Effector CD4-positive, alpha-beta T cell (primary cell): ENCODE results near the gene NCK1.
"Not testable (repeated sequence)": the region's sequence is repeated elsewhere in the genome, so short reads cannot be mapped to it uniquely, and the experiment has no call there.

Experiments
- DNase-seq: peaks from one replicate; pipeline ENCODE4 v3.0.0-alpha.2; 2020

Gene NCK1

DNA sequence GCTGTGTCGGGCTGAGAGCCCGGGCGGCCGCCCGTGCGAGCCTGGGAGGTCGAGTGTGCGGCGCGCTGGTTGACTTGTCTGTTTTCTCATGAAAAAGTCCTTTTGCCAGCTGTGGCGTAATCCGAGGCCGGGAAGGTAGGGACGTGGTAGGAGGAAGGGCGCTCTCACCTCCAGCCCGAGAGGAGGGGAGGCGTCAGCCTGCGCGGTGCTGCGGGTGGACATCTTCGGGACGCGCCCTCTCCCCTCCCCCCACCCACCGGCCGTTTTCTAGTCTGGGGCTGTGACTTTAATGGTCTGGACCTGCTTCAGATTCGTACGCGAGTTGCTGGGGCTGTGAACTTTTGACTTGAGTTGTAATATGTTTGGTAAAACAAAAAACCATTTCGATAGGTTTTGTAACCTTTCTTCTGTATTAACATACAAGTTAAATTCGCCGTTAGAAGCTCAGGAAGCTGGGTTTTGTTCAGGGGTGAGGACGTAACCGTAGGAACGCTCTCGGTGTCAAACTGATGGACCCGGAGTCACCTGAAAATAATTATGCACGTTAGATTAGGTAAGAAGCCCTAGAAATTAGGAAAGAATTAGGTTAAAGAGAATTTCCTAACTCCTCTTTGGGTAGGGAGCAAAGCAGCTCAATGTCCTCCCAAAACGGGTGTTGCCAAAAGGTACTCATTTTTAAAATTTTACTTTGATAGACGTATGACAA, 762 bp downstream of the NCK1 start:
- DNase-seq: peak; percentile 11

DNA sequence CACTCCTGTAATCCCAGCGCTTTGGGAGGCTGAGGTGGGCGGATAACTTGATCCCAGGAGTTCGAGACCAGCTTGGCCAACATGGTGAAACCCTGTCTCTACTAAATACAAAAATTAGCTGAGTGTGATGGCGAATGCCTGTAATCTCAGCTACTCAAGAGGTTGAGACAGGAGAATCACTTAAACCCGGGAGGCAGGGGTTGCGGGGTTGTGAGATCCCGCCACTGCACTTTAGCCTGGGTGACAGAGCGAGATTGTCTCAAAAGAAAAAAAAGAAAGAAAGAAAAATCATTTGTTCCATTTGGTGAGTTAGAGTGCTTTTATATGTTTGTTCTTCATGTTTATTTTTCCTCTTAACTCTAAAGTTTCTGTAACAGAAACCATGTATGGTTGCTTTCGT, 7.3 kb downstream of the NCK1 start:
- DNase-seq: no peak

DNA sequence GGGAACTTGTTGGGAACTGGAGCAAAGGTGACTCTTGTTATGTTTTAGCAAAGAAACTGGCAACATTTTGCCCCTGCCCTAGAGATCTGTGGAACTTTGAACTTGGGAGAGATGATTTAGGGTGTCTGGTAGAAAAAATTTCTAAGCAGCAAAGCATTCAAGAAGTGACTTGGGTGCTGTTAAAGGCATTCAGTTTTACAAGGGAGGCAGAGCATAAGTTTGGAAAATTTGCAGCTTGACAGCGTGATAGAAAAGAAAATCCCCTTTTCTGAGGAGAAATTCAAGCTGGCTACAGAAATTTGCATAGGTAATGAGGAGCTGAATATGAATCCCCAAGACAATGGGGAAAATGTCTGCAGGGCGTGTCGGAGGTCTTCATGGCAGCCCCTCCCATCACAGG, 10.2 kb downstream of the NCK1 start:
- DNase-seq: not testable (repeated sequence)

DNA sequence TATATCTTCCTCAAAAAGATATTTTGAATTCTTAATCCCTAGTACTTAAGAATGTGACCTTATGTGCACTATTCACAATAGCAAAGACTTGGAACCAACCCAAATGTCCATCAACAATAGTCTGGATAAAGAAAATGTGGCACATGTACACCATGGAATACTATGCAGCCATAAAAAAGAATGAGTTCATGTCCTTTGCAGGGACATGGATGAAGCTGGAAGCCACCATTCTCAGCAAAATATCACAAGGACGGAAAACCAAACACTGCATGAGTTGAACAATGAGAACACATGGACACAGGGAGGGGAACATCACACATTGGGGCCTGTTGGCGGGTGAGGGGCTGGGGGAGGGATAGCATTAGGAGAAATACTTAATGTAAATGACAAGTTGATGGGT, 17.5 kb downstream of the NCK1 start:
- DNase-seq: not testable (repeated sequence)

DNA sequence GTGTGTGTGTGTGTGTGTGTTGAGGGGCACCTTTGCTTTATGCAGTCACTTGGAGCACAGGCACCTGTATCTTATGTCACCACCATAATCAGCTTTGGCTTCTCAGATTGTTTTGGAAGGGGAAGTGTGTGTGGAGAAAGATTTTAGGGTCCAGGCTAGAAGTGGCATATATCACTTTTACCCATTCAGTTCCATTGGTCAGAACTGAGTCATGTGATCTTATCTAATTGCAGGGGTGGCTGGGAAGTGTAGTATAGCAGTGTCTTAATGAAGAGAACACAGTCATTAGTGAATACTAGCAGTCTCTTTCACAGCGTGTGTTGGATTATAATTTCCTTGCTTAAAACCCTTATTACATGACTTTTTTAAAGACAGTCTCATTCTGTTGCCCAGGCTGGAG, 20.6 kb downstream of the NCK1 start:
- DNase-seq: no peak

DNA sequence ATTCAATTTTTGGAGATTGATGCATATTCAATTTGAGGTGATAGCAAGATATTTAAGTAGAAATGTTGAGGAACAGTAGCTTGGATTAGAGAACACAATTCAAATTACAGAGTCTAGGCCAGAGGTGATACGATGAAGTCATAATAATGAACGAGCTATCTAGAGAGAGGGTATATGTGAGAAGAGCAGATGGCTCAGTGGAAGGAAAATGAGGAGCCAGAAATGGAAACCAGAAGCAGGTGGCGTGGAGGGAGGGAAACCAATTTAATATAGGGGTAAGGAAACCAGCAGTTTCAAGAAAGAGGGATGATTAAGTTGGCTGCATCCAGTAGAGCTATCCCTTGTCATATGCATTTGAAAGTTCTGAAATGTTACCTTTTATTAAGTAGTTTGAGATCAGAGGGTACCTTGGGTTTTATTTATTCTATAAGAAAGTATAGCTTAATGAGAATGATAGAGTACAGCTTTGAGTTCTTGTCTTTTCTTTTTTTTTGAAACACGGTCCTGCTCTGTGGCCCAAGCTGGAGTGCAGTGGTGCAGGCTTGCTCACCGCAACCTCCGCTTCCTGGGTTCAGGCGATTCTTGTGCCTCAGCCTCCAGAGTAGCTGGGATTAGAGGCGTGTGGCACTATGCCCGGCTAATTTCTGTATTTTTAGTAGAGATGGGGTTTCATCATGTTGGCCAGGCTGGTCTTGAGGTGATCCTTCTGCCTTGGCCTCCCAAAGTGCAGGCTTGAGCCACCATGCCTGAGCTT, 22.1 kb downstream of the NCK1 start:
- no peak for DNase-seq

DNA sequence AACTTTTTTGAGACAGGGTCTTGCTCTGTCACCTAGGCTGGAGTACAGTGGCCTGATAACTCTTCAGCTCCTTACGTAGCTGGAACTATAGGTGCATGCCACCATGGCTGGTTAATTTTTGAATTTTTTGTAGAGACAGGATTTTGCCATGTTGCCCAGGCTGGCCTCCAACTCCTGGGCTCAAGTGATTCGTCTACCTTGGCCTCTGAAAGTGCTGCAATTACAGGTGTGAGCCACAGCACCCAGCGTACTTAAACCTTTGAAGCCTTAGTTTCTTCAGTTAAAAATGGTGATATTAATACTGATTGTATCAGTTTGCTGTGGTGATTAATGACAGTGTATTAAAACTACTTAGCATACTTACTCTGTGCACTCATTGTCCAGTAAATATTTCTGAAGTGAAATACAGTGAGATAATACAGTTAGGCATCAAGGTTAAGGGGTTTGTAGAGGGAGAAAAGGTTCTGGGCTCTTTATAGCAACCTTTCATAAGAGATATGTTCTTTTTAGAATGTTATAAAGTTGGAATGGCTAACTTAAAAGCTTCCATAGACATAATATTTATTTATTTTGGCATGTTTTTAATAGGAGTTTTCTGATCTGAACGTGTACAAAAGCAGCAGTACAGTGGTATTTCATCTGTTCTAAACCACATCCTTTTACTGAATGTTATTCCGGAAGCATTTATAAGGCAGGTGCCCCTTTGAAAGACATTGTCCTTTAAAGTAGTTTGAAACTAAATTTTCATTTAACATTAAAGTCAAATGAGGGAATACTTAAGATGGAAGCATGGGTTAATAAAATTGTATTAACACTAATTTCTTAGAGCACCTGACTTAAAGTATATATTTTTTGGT, 23.6 kb downstream of the NCK1 start:
- DNase-seq: no peak

DNA sequence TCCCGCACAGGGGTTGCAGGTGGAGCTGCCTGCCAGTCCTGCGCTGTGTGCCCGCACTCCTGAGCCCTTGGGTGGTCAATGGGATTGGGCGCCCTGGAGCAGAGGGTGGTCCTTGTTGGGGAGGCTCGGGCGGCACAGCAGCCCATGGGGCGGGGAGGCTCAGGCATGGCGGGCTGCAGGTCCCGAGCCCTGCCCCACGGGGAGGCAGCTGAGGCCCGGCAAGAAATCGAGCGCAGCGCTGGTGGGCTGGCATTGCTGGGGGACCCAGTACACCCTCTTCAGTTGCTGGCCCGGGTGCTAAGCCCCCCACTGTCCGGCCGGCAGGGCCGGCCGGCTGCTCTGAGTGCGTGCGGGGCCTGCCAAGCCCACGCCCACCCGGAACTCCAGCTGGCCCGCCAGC, 27.9 kb downstream of the NCK1 start:
- no peak for DNase-seq

DNA sequence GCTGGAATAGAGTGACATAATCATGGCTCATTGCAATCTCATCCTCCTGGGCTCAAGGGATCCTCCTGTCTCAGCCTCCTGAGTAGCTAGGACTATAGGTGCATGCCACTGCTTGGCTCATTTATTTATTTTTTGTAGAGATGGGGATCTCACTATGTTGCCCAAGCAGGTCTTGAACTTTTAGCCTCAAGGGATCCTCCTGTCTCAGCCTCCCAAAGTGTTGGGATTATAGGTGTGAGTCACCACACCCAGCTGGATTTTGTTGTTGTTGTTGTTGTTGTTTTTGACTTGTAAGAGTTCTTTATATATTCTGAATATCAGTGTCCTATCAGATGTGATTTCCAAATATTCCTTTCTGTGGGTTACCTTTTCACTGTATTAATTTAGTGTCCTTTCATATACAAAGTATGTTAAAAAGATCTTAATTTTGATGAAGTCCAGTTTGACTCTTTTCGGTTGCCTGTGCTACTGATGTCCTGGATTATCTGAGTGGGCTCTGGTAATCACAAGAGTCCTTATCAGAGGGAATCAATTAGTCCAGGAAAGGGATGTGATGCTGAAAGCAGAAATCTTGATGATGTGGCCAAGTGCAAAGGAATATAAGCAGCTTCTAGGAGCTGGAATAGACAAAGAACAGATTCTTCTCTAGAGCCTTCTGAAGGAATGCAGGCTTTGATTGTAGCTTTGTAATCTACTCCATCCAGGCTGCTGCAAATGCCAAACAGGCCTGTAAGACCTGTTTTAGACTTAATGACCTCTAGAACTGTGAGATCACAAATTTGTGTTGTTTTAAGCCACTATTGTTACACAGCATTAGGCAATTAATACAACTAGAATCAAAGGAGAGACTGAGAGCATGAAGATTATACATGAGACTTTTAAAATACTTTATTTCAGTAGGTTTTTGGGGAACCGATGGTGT, 30.2 kb downstream of the NCK1 start:
- DNase-seq: no peak

DNA sequence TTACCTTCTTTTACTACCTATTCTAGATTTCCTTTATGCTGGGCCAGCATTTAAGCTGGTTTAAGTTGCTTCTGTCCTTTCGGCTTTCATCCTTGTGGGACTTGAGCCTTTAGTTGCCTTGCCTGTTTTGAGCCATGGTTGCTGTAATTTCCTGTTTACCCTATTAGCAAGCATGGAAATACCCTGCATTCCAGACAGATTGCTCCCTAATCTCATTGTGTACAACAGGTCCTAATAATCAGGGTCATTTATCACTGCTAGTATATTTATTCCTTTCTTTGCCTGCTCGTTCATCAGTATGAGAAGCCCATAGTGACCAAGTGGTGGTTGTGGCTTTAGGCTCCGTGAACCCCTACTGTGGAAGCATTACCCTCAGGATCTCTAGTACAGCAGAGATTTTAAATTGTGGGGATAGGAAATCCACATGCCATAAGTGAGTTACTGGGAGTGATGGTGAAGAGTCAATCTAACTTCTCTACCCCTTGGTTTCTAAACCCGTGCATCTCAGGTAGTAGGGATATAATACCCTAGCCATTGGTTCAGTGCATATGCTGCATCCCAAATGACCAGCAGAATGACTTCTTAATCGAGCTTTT, 31.9 kb downstream of the NCK1 start:
- no peak for DNase-seq

DNA sequence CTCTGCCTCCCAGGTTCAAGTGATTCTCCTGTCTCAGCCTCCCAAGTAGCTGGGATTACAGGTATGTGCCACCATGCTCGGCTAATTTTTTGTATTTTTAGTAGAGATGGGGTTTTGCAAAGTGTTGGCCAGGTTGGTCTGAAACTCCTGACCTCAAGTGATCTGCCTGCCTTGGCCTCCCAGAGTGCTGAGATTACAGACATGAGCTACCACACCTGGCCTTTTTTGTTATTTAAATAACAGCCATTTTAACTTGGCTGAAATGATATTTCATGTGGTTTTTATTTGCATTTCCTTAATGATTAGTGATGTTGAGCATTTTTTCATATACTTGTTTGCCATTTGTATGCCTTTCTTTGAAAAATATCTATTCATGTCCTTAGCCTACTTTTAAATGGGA, 35.2 kb downstream of the NCK1 start:
- DNase-seq: not testable (repeated sequence)

DNA sequence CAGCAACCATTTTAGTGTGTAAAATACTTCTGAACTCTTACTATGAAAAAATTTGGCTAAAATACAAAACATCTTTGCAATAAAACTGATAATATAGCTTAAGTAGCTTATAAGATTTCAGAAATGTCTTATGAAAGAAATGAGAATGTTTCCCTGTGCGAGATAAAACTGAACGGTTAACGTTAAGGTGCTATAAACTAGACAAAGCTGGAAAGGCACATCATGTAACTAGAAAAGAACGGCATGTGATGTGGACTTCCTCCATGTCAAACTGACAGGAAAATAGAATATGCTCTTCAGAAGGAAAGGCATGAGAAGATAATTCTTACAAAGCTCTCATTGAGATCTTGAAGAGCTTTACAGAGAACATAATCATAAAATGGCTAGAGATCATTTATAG, 36.5 kb downstream of the NCK1 start:
- DNase-seq: no peak

DNA sequence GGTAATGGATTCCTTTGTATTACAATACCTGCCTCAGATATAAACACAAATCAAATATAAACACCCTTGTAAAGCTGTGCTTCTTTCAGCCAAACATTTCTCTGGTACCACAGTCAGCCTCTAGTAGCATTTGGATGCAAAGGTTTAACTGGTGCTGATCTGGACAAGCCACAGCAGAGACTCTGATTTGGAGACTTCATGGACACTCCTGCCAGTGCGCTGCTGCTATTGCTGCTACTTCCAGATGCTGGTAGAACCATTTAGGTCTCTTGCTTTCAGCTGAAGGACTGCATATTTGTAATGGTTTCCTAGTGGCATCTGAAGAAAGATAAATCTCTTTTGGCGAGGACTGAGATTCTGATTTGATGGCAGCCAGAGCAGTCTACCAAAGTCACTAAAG, 36.9 kb downstream of the NCK1 start:
- DNase-seq: no peak

DNA sequence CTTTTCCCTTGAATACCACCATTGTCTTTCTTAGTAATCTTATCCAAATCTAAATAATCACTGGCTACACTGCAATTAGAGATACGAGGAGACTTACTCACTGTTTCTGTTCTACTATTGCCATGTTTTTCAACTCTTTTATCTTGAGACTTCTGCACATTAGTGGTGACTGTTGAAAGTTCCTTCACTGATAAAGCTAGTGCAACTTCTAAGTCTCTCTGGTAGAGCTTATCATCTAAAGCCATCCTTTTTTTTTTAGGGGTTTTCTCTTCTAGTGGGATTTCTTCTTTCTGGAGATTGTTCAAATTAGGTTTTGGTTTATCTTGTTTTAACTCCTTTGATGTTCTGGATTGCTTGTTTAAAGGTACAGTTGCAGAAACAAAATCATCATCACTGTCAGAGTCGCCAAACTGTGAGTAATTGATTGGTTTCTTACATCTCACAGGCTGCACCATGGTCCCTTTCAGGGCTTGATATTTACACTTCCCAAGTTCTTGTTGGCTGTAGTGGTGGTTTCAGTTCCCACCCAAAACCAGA, 37.7 kb downstream of the NCK1 start:
- DNase-seq: no peak

DNA sequence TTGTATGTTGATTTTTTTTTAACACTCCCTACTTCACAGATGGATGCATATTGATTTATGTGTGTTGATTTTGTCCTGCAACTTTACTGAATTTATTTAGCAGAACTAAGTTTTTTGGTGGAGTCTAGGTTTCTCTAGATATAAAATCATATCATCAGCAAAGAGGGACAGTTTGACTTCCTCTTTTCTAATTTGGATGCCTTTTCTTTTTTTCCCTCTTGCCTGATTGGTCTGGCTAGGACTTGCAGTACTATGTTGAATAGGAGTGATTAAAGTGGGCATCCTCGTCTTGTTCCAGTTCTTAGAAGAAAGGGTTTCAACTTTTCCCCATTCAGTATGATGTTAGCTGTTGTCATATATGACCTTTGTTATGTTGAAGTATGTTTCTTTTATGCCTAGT, 38.7 kb downstream of the NCK1 start:
- not testable (repeated sequence) for DNase-seq

DNA sequence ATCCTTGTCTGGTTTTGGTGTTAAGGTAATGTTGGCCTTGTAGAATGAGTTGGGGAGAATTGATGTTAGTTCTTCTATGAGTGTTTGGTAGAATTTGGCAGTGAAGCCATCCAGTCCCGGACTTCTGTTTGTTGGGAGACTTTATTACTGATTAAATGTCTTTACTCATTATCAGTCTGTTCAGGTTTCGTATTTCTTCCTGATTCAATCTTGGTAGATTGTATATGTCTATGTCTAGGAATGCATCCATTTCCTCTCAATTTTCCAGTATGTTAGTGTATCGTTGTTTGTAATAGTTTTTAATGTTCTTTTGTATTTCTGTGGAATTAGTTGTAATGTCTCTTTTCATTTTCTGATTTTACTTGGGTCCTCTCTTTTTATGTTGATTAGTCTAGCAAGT, 39.4 kb downstream of the NCK1 start:
- no peak for DNase-seq

DNA sequence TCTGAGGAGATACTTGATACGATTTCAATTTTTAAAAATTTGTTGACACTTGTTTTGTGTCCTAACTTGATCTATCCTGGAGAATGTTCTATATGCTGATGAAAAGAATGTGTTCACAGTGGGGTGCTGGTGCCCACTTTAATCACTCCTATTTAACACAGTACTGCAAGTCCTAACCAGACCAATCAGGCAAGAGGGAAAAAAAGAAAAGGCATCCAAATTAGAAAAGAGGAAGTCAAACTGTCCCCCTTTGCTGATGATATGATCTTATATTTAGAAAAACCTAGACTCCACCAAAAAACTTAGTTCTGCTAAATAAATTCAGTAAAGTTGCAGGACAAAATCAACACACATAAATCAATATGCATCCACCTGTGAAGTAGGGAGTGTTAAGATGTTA, 40.5 kb downstream of the NCK1 start:
- DNase-seq: not testable (repeated sequence)

DNA sequence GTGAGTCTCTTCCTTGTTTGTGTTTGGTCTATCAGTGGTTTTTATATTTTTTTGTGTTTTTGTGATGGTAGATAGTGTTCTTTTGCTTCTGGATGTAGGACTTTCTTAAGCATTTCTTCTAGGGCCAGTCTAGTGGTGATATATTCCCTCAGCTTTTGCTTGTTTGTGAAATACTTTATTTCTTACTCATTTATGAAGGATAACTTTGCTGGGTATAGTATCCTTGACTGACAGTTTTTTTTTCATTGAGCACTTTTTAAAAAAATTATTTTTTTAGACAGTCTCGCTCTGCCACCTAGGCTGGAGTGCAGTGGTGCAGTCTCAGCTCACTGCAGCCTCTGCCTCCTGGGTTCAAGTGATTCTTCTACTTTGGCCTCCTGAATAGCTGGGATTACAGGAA, 41.9 kb downstream of the NCK1 start:
- no peak for DNase-seq

DNA sequence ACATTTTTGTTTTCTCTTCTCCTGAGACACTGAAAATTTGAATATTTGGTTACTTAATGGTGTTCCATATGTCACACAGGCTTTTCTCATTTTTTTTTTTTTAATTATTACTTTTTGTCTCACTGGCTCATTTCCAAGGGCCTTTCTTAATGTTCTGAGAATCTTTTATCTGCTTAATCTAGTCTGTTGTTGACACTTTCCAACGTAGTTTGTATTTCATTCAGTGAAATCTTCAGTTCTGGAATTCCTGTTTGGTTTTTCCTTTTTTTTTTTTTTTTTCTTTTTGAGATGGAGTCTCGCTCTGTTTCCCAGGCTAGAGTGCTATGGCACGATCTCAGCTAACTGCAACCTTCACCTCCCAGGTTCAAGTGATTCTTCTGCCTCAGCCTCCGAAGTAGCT, 42.7 kb downstream of the NCK1 start:
- no peak for DNase-seq

DNA sequence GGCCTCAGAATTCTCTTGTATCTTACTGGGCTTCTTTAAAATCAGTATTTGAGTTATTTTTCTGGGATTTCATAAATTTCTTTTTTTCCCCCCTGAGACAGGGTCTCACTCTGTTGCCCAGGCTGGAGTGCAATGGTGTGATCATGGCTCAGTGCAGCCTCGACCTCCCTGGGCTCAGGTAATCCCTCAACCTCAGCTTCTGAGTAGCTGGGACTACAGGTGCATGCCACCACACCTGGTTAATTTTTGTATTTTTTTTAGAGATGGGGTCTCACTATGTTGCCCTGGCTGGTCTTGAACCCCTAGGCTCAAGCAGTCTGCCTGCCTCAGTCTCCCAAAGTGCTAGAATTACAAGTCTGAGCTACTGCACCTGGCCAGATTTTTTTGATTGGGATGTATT, 43.5 kb downstream of the NCK1 start:
- no peak for DNase-seq

DNA sequence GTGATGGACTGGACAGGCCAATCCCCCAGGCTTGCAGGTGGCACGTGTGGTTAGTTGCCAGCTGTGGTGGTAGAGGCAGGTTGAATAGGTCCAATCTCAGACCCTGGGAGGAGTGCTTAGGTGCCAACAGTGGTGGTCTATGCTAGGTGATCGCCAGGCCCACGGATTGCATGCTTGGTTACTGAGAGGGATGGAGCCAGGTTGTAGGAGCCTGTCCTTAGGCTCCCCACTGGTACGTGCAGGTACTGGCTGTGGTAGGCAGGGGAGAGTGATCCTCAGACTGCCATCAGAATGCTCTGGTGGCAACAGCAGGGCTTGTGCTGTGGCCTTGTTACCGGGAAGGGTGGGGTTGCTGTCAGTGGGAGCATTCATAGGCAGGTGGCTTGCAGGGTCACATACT, 44.7 kb downstream of the NCK1 start:
- no peak for DNase-seq

DNA sequence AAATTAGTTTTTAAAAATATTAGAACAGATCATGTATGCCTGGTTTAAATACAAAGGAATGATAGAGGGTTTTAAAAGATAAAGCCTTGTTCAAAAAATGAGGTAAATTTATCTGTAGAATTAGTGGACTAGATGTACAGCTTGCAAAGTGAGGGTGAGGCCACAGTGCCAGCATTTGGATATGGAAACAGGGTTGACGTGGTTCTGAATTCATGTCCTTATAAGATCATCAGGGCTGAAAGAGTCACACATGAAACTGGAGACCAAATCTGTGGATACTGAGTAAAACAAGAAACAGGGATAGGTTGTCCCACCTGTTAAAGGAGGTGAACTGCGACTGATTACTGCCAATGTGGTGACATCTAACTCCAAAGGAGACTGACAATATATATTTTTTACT, 46.3 kb downstream of the NCK1 start:
- DNase-seq: no peak
